Gastroesophageal sphincter (tissue), 3 donors: ENCODE measurements around the gene TNRC6B.
"Not testable (repeated sequence)": the region's sequence is repeated elsewhere in the genome, so short reads cannot be mapped to it uniquely, and the experiment has no call there.

Experiments used
- EP300 ChIP-seq: sonication (generic); formaldehyde crosslinking; IDR thresholded peaks from one replicate; pipeline ENCODE4 v1.6.1; 2017; ENCODE audit warnings: antibody characterized with exemption, mild to moderate bottlenecking
- POLR2A ChIP-seq, 2 donors: fragments of 450-650 bp; IDR thresholded peaks; one replicate each; pipeline ENCODE4 v1.6.1; 2017; ENCODE audit warnings: antibody characterized with exemption in 2 of 2, mild to moderate bottlenecking in 2 of 2, moderate library complexity in 1 of 2
- POLR2AphosphoS5 ChIP-seq: sonication (generic); formaldehyde crosslinking; IDR thresholded peaks from one replicate; pipeline ENCODE4 v1.6.1; 2017; ENCODE audit warnings: antibody characterized with exemption
- TF ChIP-seq, protein P1 (sequence below), 4 experiments: fragments of 200-600 bp in 2 of 4; fragments of 450-650 bp in 2 of 4; sonication (generic) in 1 of 4; IDR thresholded peaks; one replicate each; pipeline ENCODE4 v1.5.1; 2017 to 2019; ENCODE audit warnings: antibody characterized with exemption in 4 of 4, mild to moderate bottlenecking in 2 of 4, moderate library complexity in 2 of 4

- TF ChIP-seq, protein P1, sequence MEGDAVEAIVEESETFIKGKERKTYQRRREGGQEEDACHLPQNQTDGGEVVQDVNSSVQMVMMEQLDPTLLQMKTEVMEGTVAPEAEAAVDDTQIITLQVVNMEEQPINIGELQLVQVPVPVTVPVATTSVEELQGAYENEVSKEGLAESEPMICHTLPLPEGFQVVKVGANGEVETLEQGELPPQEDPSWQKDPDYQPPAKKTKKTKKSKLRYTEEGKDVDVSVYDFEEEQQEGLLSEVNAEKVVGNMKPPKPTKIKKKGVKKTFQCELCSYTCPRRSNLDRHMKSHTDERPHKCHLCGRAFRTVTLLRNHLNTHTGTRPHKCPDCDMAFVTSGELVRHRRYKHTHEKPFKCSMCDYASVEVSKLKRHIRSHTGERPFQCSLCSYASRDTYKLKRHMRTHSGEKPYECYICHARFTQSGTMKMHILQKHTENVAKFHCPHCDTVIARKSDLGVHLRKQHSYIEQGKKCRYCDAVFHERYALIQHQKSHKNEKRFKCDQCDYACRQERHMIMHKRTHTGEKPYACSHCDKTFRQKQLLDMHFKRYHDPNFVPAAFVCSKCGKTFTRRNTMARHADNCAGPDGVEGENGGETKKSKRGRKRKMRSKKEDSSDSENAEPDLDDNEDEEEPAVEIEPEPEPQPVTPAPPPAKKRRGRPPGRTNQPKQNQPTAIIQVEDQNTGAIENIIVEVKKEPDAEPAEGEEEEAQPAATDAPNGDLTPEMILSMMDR (IDR thresholded peaks at IDR 0.05): not testable (repeated sequence)
- not testable (repeated sequence) for TF ChIP-seq EP300; POLR2AphosphoS5; POLR2A (IDR thresholded peaks at IDR 0.05)
Measured at GRCh38 chr22:40156682-40157081, 21.0 kb upstream of the TNRC6B start.
